ENCODE results near the gene LMF1.

GRCh38 chr16:967077-967541 is 3.7 kb downstream of the LMF1 start:
- TF ChIP-seq CTCF (IDR thresholded peaks at IDR 0.05; ENCODE audit: insufficient read depth, low read length, poor library complexity, severe bottlenecking) = no peak
- TF ChIP-seq EZH2phosphoT487 (conservative IDR thresholded peaks at IDR 0.05; ENCODE audit: low read length) = no peak

Measured in SU-DHL-6 (cell line).